Fibroblast of the conjunctiva (primary cell): ENCODE data around the gene ST6GALNAC5.
"Not testable (repeated sequence)": the region's sequence is repeated elsewhere in the genome, so short reads cannot be mapped to it uniquely, and the experiment has no call there.

Source experiments
- DNase-seq: peaks from one replicate; pipeline ENCODE4 v3.0.0-alpha.2; 2010; ENCODE audit warnings: low read depth

Gene ST6GALNAC5

GRCh38 chr1:76867342-76868130 is at the start of gene ST6GALNAC5:
TSS of gene ST6GALNAC5 (plus strand) at chr1:76867480.
- DNase-seq = peak; percentile 17

- no peak for DNase-seq
Observed at GRCh38 chr1:76820028-76820427, 47.3 kb upstream of the ST6GALNAC5 start.

- not testable (repeated sequence) for DNase-seq
Observed at GRCh38 chr1:76822961-76823360, 44.3 kb upstream of the ST6GALNAC5 start.

GRCh38 chr1:76824106-76824505 is 43.2 kb upstream of the ST6GALNAC5 start:
- no peak for DNase-seq

GRCh38 chr1:76826072-76826845 is 41.0 kb upstream of the ST6GALNAC5 start:
- DNase-seq = no peak

- DNase-seq = no peak
Observed at GRCh38 chr1:76827066-76827465, 40.2 kb upstream of the ST6GALNAC5 start.

GRCh38 chr1:76830373-76830772 is 36.9 kb upstream of the ST6GALNAC5 start:
- DNase-seq = no peak

GRCh38 chr1:76832521-76832920 is 34.8 kb upstream of the ST6GALNAC5 start:
- DNase-seq = no peak

GRCh38 chr1:76833151-76833550 is 34.1 kb upstream of the ST6GALNAC5 start:
- DNase-seq = no peak

- DNase-seq = no peak
Observed at GRCh38 chr1:76833856-76834255, 33.4 kb upstream of the ST6GALNAC5 start.

- DNase-seq = no peak
Observed at GRCh38 chr1:76835203-76835602, 32.1 kb upstream of the ST6GALNAC5 start.

- no peak for DNase-seq
Observed at GRCh38 chr1:76840278-76840677, 27.0 kb upstream of the ST6GALNAC5 start.

GRCh38 chr1:76841460-76841859 is 25.8 kb upstream of the ST6GALNAC5 start:
- DNase-seq = no peak

GRCh38 chr1:76843821-76844464 is 23.3 kb upstream of the ST6GALNAC5 start:
- no peak for DNase-seq

GRCh38 chr1:76854255-76854654 is 13.0 kb upstream of the ST6GALNAC5 start:
- DNase-seq = no peak

GRCh38 chr1:76856104-76856503 is 11.2 kb upstream of the ST6GALNAC5 start:
- DNase-seq = no peak

- no peak for DNase-seq
Observed at GRCh38 chr1:76857138-76857537, 10.1 kb upstream of the ST6GALNAC5 start.

- no peak for DNase-seq
Observed at GRCh38 chr1:76857973-76858372, 9.3 kb upstream of the ST6GALNAC5 start.

GRCh38 chr1:76861149-76861548 is 6.1 kb upstream of the ST6GALNAC5 start:
- DNase-seq = no peak

- DNase-seq = peak; percentile 24
Observed at GRCh38 chr1:76862447-76862846, 4.8 kb upstream of the ST6GALNAC5 start.

- DNase-seq = no peak
Observed at GRCh38 chr1:76864383-76864782, 2.9 kb upstream of the ST6GALNAC5 start.

GRCh38 chr1:76865696-76866286 is 1.5 kb upstream of the ST6GALNAC5 start:
- DNase-seq = no peak
